ENCODE measurements around the gene PERM1. TPM values are rescaled to one million over a fixed set of nuclear protein-coding genes. Genes with fewer than 3 reads are reported as not detected.

Gene PERM1
- total and polyA plus RNA-seq, 2 experiments from 2014 or later = 0.45 TPM; not detected in 1

GRCh38 chr1:934991-935750, 46.7 kb downstream of the PERM1 start:
- no peak overlapping the region for H3K4me2 ChIP-seq (ENCODE audit: unreplicated experiment)
- TF ChIP-seq EZH2phosphoT487 (IDR thresholded peaks at IDR 0.05; ENCODE audit: insufficient read depth, low read depth) (no peak), EZH2 (IDR thresholded peaks at IDR 0.05; ENCODE audit: insufficient read depth, poor library complexity, severe bottlenecking) (no peak)

GRCh38 chr1:933603-933940, 48.3 kb downstream of the PERM1 start:
- 41 to 44% methylated on average over 9 to 10 of the region's 10 CpGs for WGBS, 2 experiments (ENCODE audit: low coverage in 1 of 2, low lambda C conversion rate in 2 of 2, missing lambda C conversion rate in 2 of 2)
- Histone ChIP-seq H3K9me3 (ENCODE audit: low read depth) (no peaks in the 10 kb centered on the region), H3K36me3 (ENCODE audit: low read depth) (no peaks in the 10 kb centered on the region), H3K79me2 (ENCODE audit: insufficient read depth) (peaks cover 12% of the 10 kb centered on the region; the same call in 1 of the 2 replicates), H3F3A (ENCODE audit: insufficient read depth) (no peaks in the 10 kb centered on the region; the same call in 1 of the 2 replicates), H3K27me3 (replicated peaks; ENCODE audit: insufficient read depth) (no peaks in the 10 kb centered on the region), H3K4me1 (ENCODE audit: insufficient read depth) (peaks cover 7% of the 10 kb centered on the region; the same call in 1 of the 2 replicates), H3K9ac (no peak overlapping the region), H3K27ac (no peak overlapping the region), H3K4me2 (ENCODE audit: unreplicated experiment) (no peak overlapping the region), H2AFZ (no peak overlapping the region), H4K20me1 (ENCODE audit: insufficient read depth) (no peaks in the 10 kb centered on the region), H3K9me2 (ENCODE audit: insufficient read depth) (no peaks in the 10 kb centered on the region), H3K4me3 (no peak overlapping the region)
- TF ChIP-seq EZH2 (IDR thresholded peaks at IDR 0.05; ENCODE audit: insufficient read depth, poor library complexity, severe bottlenecking) (no peak), EZH2phosphoT487 (IDR thresholded peaks at IDR 0.05; ENCODE audit: insufficient read depth, low read depth) (no peak)
- in situ Hi-C loops (cut with MboI) = no loop called here
- DNase-seq = no peak

More at GRCh38 chr1:934991-935750, 46.7 kb downstream of the PERM1 start:
- DNase-seq = peak; percentile 48
- in situ Hi-C loops (cut with MboI) = no loop called here
- H4K20me1 ChIP-seq (ENCODE audit: insufficient read depth) = no peaks in the 10 kb centered on the region
- H3K36me3 ChIP-seq (ENCODE audit: low read depth) = no peaks in the 10 kb centered on the region
- peaks cover 10% of the 10 kb centered on the region; the same call in 1 of the 2 replicates for H3K4me1 ChIP-seq (ENCODE audit: insufficient read depth)
- H3K79me2 ChIP-seq (ENCODE audit: insufficient read depth) = peaks cover 4% of the 10 kb centered on the region; the same call in 1 of the 2 replicates
- H3K9me2 ChIP-seq (ENCODE audit: insufficient read depth) = no peaks in the 10 kb centered on the region
- H2AFZ ChIP-seq = no peak overlapping the region
- H3K9ac ChIP-seq = no peak overlapping the region
- no peaks in the 10 kb centered on the region; the same call in 1 of the 2 replicates for H3F3A ChIP-seq (ENCODE audit: insufficient read depth)
- no peak overlapping the region for H3K27ac ChIP-seq
- no peaks in the 10 kb centered on the region for H3K27me3 ChIP-seq (replicated peaks; ENCODE audit: insufficient read depth)
- no peak overlapping the region for H3K4me3 ChIP-seq
- H3K9me3 ChIP-seq (ENCODE audit: low read depth) = no peaks in the 10 kb centered on the region
- 35 to 38% methylated on average over 37 of the region's 37 CpGs for WGBS, 2 experiments (ENCODE audit: low coverage in 1 of 2, low lambda C conversion rate in 2 of 2, missing lambda C conversion rate in 2 of 2)

- Histone ChIP-seq H3K27me3 (replicated peaks; ENCODE audit: insufficient read depth) (no peaks in the 10 kb centered on the region), H2AFZ (no peak overlapping the region), H3K79me2 (ENCODE audit: insufficient read depth) (peaks cover 12% of the 10 kb centered on the region; the same call in 1 of the 2 replicates), H3K4me3 (no peak overlapping the region), H3K9ac (no peak overlapping the region), H3F3A (ENCODE audit: insufficient read depth) (no peaks in the 10 kb centered on the region; the same call in 1 of the 2 replicates), H4K20me1 (ENCODE audit: insufficient read depth) (no peaks in the 10 kb centered on the region), H3K9me3 (ENCODE audit: low read depth) (no peaks in the 10 kb centered on the region), H3K36me3 (ENCODE audit: low read depth) (no peaks in the 10 kb centered on the region), H3K27ac (no peak overlapping the region), H3K9me2 (ENCODE audit: insufficient read depth) (no peaks in the 10 kb centered on the region), H3K4me1 (ENCODE audit: insufficient read depth) (0 out of 2 replicates have a peak, but pooled peaks cover 2% of the 10 kb centered on the region), H3K4me2 (ENCODE audit: unreplicated experiment) (no peak overlapping the region)
- TF ChIP-seq EZH2 (IDR thresholded peaks at IDR 0.05; ENCODE audit: insufficient read depth, poor library complexity, severe bottlenecking) = no peak
- TF ChIP-seq EZH2phosphoT487 (IDR thresholded peaks at IDR 0.05; ENCODE audit: insufficient read depth, low read depth) = no peak
- in situ Hi-C loops (cut with MboI) = no loop called here
- WGBS, 2 experiments (ENCODE audit: low coverage in 1 of 2, low lambda C conversion rate in 2 of 2, missing lambda C conversion rate in 2 of 2) = 79 to 89% methylated on average over 24 to 25 of the region's 25 CpGs
- no peak for DNase-seq
These were observed 48.9 kb downstream of the PERM1 start for GRCh38 chr1:932776-933602.

- TF ChIP-seq EZH2phosphoT487 (IDR thresholded peaks at IDR 0.05; ENCODE audit: insufficient read depth, low read depth) = no peak
- TF ChIP-seq EZH2 (IDR thresholded peaks at IDR 0.05; ENCODE audit: insufficient read depth, poor library complexity, severe bottlenecking) = no peak
These were observed 49.8 kb downstream of the PERM1 start for GRCh38 chr1:932173-932510.

More at GRCh38 chr1:932173-932510, 49.8 kb downstream of the PERM1 start:
- H3K27ac ChIP-seq = no peak overlapping the region
- H3K4me3 ChIP-seq = no peak overlapping the region
- H3K9me2 ChIP-seq (ENCODE audit: insufficient read depth) = no peaks in the 10 kb centered on the region
- H4K20me1 ChIP-seq (ENCODE audit: insufficient read depth) = no peaks in the 10 kb centered on the region
- no peaks in the 10 kb centered on the region for H3K36me3 ChIP-seq (ENCODE audit: low read depth)
- no peak overlapping the region for H2AFZ ChIP-seq
- H3K9me3 ChIP-seq (ENCODE audit: low read depth) = no peaks in the 10 kb centered on the region
- in situ Hi-C loops (cut with MboI) = no loop called here
- no peaks in the 10 kb centered on the region; the same call in 1 of the 2 replicates for H3F3A ChIP-seq (ENCODE audit: insufficient read depth)
- DNase-seq = no peak
- H3K4me2 ChIP-seq (ENCODE audit: unreplicated experiment) = no peak overlapping the region
- H3K79me2 ChIP-seq (ENCODE audit: insufficient read depth) = peaks cover 21% of the 10 kb centered on the region
- no peak overlapping the region for H3K9ac ChIP-seq
- no peaks in the 10 kb centered on the region for H3K27me3 ChIP-seq (replicated peaks; ENCODE audit: insufficient read depth)
- WGBS, 2 experiments (ENCODE audit: low coverage in 1 of 2, low lambda C conversion rate in 2 of 2, missing lambda C conversion rate in 2 of 2) = 66 to 67% methylated on average over 12 to 16 of the region's 16 CpGs
- H3K4me1 ChIP-seq (ENCODE audit: insufficient read depth) = no peaks in the 10 kb centered on the region

Data from GM23248 (cell line).